HEK293 (cell line): Measurements from ENCODE around the gene ZNF609.

Experiments
- ATF2 ChIP-seq: fragments of 450-650 bp; formaldehyde crosslinking; IDR thresholded peaks from 2 replicates; pipeline ENCODE4 v1.5.1; 2016; ENCODE audit warnings: missing biosample characterization, missing genetic modification characterization, low read depth
- GFI1B ChIP-seq: fragments of 450-650 bp; formaldehyde crosslinking; IDR thresholded peaks from 2 replicates; pipeline ENCODE4 v1.5.1; 2016; ENCODE audit warnings: missing biosample characterization, missing genetic modification characterization
- GLIS1 ChIP-seq: fragments of 450-650 bp; formaldehyde crosslinking; IDR thresholded peaks from 2 replicates; pipeline ENCODE4 v1.5.1; 2016; ENCODE audit warnings: missing biosample characterization, missing genetic modification characterization
- HOXC10 ChIP-seq: sonication (generic); formaldehyde crosslinking; IDR thresholded peaks from 2 replicates; pipeline ENCODE4 v1.8.1; 2023; ENCODE audit warnings: mild to moderate bottlenecking, missing genetic modification reagents
- IKZF3 ChIP-seq: fragments of 450-650 bp; IDR thresholded peaks from 2 replicates; pipeline ENCODE4 v1.5.0; 2018; ENCODE audit warnings: missing biosample characterization, mild to moderate bottlenecking, missing genetic modification characterization, moderate library complexity
- KLF17 ChIP-seq: fragments of 450-650 bp; formaldehyde crosslinking; IDR thresholded peaks from 2 replicates; pipeline ENCODE4 v1.5.1; 2016; ENCODE audit warnings: missing biosample characterization, missing genetic modification characterization
- KLF7 ChIP-seq: fragments of 450-650 bp; formaldehyde crosslinking; IDR thresholded peaks from 2 replicates; pipeline ENCODE4 v1.5.1; 2016; ENCODE audit warnings: missing biosample characterization, missing genetic modification characterization, borderline replicate concordance
- OVOL3 ChIP-seq: fragments of 450-650 bp; formaldehyde crosslinking; IDR thresholded peaks from 2 replicates; pipeline ENCODE4 v1.5.1; 2016; ENCODE audit warnings: missing biosample characterization, missing genetic modification characterization
- YY2 ChIP-seq: fragments of 450-650 bp; formaldehyde crosslinking; IDR thresholded peaks from 2 replicates; pipeline ENCODE4 v1.5.1; 2016; ENCODE audit warnings: missing biosample characterization, missing genetic modification characterization
- ZBTB17 ChIP-seq: fragments of 450-650 bp; formaldehyde crosslinking; IDR thresholded peaks from 2 replicates; pipeline ENCODE4 v1.5.1; 2016; ENCODE audit warnings: missing biosample characterization, missing genetic modification characterization
- ZBTB49 ChIP-seq: fragments of 450-650 bp; formaldehyde crosslinking; IDR thresholded peaks from 2 replicates; pipeline ENCODE4 v1.5.1; 2016; ENCODE audit warnings: missing biosample characterization, missing genetic modification characterization, low read depth
- ZNF133 ChIP-seq: fragments of 450-650 bp; formaldehyde crosslinking; IDR thresholded peaks from 2 replicates; pipeline ENCODE4 v1.5.1; 2016; ENCODE audit warnings: missing biosample characterization, missing genetic modification characterization
- ZNF280D ChIP-seq: fragments of 450-650 bp; formaldehyde crosslinking; IDR thresholded peaks from 2 replicates; pipeline ENCODE4 v1.5.1; 2016; ENCODE audit warnings: missing biosample characterization, missing genetic modification characterization
- ZNF510 ChIP-seq: fragments of 450-650 bp; formaldehyde crosslinking; IDR thresholded peaks from 2 replicates; pipeline ENCODE4 v1.5.1; 2018; ENCODE audit warnings: mild to moderate bottlenecking, missing genetic modification characterization, missing biosample characterization; ENCODE audit not compliant: insufficient replicate concordance
- ZNF610 ChIP-seq: fragments of 450-650 bp; formaldehyde crosslinking; IDR thresholded peaks from 2 replicates; pipeline ENCODE4 v1.5.1; 2016; ENCODE audit warnings: missing biosample characterization, missing genetic modification characterization, borderline replicate concordance
- ZNF76 ChIP-seq: fragments of 450-650 bp; formaldehyde crosslinking; IDR thresholded peaks from 2 replicates; pipeline ENCODE4; 2016; ENCODE audit warnings: low read depth, missing biosample characterization, missing genetic modification characterization, borderline replicate concordance
- ZNF768 ChIP-seq: fragments of 450-650 bp; formaldehyde crosslinking; IDR thresholded peaks from 2 replicates; pipeline ENCODE4 v1.5.1; 2018; ENCODE audit warnings: missing biosample characterization, mild to moderate bottlenecking, missing genetic modification characterization
- TF ChIP-seq, protein P1 (sequence below): fragments of 450-650 bp; formaldehyde crosslinking; IDR thresholded peaks from 2 replicates; pipeline ENCODE4 v1.5.1; 2016; ENCODE audit warnings: missing biosample characterization, missing genetic modification characterization
- TF ChIP-seq, protein P2 (sequence below): fragments of 450-650 bp; formaldehyde crosslinking; IDR thresholded peaks from 2 replicates; pipeline ENCODE4 v1.5.1; 2017; ENCODE audit warnings: missing biosample characterization, missing genetic modification characterization
- TF ChIP-seq, protein P3 (sequence below): fragments of 450-650 bp; formaldehyde crosslinking; IDR thresholded peaks from 2 replicates; pipeline ENCODE4 v1.5.1; 2017; ENCODE audit warnings: missing biosample characterization, mild to moderate bottlenecking, missing genetic modification characterization, moderate library complexity
- TF ChIP-seq, protein P4 (sequence below): IDR thresholded peaks from 2 replicates; pipeline ENCODE4 v1.6.1; 2011; ENCODE audit warnings: mild to moderate bottlenecking, low read depth, low read length, borderline replicate concordance
- TF ChIP-seq, protein P5 (sequence below): fragments of 450-650 bp; formaldehyde crosslinking; IDR thresholded peaks from 2 replicates; pipeline ENCODE4 v1.5.1; 2016; ENCODE audit warnings: missing biosample characterization, missing genetic modification characterization
- TF ChIP-seq, protein P6 (sequence below): fragments of 450-650 bp; formaldehyde crosslinking; IDR thresholded peaks from 2 replicates; pipeline ENCODE4; 2016; ENCODE audit warnings: missing biosample characterization, missing genetic modification characterization

Gene ZNF609

DNA sequence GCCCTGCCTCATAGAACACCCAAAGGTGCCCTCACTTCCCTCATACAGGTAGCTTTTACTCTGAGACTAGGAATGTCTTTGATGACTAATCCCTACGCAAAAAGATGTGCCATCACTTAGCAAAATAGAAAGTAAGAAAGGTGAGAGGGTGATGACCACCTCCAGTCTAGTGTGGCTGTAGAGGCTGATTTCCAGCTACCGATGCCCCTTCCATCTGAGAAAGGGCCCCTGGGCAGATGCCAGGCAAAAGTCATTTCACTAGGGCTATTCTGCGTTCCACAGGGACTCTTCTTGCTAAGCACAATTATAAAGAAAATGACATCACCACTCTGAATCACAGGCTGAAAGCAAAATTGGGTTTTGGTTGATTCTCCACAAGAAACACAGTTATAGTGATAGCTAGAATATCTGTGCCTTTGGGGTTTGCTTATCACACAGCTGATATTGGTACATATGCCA is 237.6 kb downstream of the ZNF609 start (continued):
- TF ChIP-seq IKZF3 (tag by site-specific recombination) (0 out of 2 replicates have a peak, but pooled peaks have one; percentile 7), ZBTB49 (tag by site-specific recombination) (no peak), ZNF76 (tag by site-specific recombination) (no peak), KLF7 (no peak), ATF2 (peak; percentile 85), YY2 (tag by site-specific recombination) (no peak), ZNF510 (tag by site-specific recombination) (no peak), HOXC10 (no peak), ZNF768 (no peak), ZBTB17 (tag by site-specific recombination) (peak; percentile 54; the same call in 1 of the 2 replicates), ZNF610 (tag by site-specific recombination) (no peak), KLF17 (tag by site-specific recombination) (no peak), ZNF280D (tag by site-specific recombination) (no peak), ZNF133 (tag by site-specific recombination) (no peak), OVOL3 (no peak), GFI1B (tag by site-specific recombination) (peak; percentile 42; the same call in 1 of the 2 replicates), GLIS1 (tag by site-specific recombination) (no peak)
- TF ChIP-seq, protein P1, sequence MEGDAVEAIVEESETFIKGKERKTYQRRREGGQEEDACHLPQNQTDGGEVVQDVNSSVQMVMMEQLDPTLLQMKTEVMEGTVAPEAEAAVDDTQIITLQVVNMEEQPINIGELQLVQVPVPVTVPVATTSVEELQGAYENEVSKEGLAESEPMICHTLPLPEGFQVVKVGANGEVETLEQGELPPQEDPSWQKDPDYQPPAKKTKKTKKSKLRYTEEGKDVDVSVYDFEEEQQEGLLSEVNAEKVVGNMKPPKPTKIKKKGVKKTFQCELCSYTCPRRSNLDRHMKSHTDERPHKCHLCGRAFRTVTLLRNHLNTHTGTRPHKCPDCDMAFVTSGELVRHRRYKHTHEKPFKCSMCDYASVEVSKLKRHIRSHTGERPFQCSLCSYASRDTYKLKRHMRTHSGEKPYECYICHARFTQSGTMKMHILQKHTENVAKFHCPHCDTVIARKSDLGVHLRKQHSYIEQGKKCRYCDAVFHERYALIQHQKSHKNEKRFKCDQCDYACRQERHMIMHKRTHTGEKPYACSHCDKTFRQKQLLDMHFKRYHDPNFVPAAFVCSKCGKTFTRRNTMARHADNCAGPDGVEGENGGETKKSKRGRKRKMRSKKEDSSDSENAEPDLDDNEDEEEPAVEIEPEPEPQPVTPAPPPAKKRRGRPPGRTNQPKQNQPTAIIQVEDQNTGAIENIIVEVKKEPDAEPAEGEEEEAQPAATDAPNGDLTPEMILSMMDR (tag by site-specific recombination): no peak
- TF ChIP-seq, protein P2, sequence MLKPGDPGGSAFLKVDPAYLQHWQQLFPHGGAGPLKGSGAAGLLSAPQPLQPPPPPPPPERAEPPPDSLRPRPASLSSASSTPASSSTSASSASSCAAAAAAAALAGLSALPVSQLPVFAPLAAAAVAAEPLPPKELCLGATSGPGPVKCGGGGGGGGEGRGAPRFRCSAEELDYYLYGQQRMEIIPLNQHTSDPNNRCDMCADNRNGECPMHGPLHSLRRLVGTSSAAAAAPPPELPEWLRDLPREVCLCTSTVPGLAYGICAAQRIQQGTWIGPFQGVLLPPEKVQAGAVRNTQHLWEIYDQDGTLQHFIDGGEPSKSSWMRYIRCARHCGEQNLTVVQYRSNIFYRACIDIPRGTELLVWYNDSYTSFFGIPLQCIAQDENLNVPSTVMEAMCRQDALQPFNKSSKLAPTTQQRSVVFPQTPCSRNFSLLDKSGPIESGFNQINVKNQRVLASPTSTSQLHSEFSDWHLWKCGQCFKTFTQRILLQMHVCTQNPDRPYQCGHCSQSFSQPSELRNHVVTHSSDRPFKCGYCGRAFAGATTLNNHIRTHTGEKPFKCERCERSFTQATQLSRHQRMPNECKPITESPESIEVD (tag by site-specific recombination): peak; percentile 66
- TF ChIP-seq, protein P3, sequence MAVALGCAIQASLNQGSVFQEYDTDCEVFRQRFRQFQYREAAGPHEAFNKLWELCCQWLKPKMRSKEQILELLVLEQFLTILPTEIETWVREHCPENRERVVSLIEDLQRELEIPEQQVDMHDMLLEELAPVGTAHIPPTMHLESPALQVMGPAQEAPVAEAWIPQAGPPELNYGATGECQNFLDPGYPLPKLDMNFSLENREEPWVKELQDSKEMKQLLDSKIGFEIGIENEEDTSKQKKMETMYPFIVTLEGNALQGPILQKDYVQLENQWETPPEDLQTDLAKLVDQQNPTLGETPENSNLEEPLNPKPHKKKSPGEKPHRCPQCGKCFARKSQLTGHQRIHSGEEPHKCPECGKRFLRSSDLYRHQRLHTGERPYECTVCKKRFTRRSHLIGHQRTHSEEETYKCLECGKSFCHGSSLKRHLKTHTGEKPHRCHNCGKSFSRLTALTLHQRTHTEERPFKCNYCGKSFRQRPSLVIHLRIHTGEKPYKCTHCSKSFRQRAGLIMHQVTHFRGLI (tag by site-specific recombination): no peak
- TF ChIP-seq, protein P4, sequence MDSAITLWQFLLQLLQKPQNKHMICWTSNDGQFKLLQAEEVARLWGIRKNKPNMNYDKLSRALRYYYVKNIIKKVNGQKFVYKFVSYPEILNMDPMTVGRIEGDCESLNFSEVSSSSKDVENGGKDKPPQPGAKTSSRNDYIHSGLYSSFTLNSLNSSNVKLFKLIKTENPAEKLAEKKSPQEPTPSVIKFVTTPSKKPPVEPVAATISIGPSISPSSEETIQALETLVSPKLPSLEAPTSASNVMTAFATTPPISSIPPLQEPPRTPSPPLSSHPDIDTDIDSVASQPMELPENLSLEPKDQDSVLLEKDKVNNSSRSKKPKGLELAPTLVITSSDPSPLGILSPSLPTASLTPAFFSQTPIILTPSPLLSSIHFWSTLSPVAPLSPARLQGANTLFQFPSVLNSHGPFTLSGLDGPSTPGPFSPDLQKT: no peak
- TF ChIP-seq, protein P5, sequence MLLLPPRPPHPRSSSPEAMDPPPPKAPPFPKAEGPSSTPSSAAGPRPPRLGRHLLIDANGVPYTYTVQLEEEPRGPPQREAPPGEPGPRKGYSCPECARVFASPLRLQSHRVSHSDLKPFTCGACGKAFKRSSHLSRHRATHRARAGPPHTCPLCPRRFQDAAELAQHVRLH (tag by site-specific recombination): no peak
- TF ChIP-seq, protein P6, sequence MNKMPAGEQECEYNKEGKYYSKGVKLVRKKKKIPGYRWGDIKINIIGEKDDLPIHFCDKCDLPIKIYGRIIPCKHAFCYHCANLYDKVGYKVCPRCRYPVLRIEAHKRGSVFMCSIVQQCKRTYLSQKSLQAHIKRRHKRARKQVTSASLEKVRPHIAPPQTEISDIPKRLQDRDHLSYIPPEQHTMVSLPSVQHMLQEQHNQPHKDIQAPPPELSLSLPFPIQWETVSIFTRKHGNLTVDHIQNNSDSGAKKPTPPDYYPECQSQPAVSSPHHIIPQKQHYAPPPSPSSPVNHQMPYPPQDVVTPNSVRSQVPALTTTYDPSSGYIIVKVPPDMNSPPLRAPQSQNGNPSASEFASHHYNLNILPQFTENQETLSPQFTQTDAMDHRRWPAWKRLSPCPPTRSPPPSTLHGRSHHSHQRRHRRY (tag by site-specific recombination): no peak
